ENCODE measurements around the gene NTPCR.
"Not testable (repeated sequence)": the region's sequence is repeated elsewhere in the genome, so short reads cannot be mapped to it uniquely, and the experiment has no call there.

The NTPCR gene

DNA sequence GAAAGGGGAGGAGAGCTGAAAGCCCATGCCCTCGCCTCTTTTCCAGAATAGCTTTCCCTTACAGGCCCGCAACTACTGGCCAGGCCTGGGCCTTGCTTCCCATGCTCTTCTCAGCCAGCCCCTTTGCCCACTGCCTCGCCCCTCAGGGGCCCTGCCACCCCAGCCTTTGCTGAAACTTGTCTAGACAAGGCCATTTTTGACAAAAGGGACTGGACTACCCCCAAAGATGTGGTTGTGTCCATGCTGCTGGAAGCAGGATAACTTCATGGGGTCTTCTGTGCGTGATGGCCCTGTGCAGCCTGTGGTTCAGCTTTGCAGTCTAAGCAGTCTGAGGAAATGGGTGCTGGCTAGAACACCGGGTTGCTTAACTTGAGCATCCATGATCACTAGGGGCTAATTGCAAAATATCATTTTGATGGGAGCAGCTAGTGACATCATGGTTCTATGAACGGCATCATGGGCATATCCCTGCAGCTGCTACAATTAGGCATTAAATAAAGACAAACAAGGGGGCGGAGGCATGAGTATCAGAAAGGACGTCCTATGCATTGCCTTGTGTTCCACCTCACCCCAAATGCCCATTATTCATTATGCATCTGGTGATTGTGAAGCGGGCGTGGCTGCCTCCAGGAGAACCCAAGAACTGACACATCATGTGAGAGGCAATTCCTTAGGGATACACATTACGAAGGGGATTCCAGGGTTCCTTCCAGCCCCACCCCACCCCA lies 36.8 kb downstream of the NTPCR start:
- ATAC-seq: no peak

GRCh38 chr1:232987774-232988140 lies 37.3 kb downstream of the NTPCR start:
- no peak for ATAC-seq

DNA sequence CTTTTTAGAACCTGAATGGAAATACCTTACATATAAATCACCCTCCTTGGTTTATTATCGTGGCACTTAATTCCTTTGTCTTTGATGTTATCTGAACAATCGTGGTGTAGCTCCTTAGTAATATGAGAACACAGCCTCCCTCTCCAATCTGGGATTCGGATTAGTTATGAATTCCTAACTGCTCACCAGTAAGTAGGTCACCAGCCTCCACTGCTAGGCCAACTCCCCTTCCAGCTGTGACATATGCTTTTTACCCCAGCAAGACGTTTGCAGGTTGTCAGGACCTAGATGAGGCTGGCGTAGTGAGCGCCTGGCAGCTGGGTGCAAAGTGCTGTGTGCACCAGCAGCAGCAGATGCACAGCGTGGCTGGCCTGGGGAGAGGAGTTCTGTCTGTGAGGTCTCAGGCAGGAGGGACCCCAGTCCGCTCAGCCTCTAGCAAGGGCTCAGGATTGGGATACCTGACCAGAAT lies 38.2 kb downstream of the NTPCR start:
- no peak for ATAC-seq

DNA sequence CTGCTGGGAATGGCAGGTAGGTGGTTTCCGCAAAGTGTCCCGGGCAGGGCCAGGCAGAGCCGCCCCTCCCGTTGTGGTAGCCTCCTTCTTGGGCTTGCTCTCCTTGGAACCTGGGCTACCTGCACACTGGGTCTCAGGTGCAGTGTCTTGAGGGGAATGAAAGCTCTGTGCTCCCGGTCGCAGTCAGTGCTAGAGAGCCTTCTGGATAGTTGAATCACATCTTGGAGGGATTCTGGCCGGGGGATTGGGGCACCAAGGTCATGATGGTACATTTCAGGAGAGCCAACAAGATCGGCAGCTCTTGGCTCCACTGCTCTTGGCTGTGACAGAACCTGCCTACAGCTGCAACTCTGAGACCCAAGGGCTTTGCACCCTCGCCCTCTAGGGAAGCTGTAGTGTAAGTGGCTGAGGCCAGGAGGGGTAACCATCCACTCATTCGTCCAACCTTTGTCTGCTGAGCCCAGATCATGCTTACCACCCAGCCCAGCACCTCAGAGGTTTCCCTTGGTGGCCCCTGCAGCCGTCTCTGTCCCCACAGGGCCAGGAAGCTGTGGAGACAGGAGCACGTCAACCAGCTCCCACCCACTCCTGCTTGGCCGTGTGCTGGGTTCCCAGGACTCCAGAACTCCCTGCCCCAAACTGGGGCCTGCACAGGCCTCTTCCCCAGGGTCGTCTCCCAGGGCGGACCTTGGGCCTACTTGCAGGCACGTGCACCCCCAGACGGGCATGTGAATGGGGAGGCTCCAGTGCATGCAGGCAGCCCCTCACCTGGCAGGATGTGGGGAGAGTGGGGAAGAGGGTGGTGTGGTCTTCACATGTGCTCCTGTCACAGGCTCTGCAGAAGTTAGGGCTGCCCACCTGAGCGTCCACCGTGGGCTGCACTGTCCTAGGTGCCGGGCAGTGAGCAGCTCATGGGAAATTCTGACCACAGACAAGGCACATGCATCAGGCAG lies 40.0 kb downstream of the NTPCR start:
- no peak for ATAC-seq

GRCh38 chr1:232991238-232991637 lies 40.8 kb downstream of the NTPCR start:
- ATAC-seq: no peak

DNA sequence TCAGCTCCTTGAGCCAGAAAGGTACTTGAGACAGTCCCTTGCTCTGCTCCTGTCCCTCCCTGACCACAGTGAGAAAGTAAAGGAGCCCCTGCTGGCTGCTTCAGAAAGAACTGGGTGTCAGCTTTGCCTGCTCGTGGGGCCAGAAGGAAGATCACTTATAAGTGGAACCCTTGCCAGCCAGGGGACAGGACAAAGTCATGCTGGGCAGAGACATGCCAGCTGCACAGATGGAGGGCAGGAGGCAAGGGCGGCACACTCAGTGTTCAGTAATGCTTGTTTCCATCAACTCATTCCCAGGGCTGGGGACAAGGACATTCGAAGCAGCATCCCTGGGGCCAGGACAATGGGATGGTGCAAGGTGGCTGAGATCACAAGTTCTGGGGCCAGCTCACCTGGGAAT lies 41.8 kb downstream of the NTPCR start:
- ATAC-seq: no peak

GRCh38 chr1:232993555-232993954 lies 43.1 kb downstream of the NTPCR start:
- ATAC-seq: no peak

DNA sequence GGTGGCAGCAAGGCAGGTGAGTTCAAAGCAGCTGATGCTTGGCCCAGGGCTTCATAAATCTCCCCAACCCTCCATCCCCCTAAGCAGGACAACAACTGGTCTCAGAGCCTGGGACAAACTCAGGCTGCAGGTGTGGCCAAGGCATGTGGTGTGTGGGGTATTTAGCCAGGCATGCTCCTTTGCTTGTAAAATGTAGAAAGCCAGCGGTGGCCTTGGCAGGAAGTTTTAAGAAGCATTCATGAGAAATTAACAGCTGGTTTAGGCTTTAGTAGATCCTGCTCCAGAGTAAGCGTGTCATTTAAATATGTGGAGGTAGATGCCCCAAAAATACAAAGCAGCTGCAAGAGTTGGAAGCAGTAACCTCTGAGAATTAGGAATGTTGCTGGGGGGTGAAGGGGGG lies 44.8 kb downstream of the NTPCR start:
- no peak for ATAC-seq

DNA sequence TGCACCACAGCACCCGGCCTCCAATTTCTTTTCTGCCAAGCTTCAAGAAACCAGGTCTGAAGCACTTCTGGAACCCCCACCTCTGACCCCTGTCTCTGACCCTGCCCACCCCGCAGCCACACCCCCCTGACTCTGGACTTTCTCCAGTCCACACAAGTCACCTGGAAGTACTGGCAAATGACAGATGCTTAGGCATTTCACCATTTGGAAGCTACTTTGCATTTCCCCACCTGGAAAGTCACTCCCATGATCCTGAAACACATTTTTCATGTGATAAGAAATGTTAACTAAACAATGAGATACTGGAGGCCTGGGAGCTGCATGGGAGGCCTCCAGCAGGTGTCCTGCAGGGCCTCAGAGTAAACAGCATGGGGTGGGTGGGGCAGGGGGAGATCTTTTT lies 45.7 kb downstream of the NTPCR start:
- ATAC-seq: no peak

GRCh38 chr1:232998138-232998537 lies 47.7 kb downstream of the NTPCR start:
- no peak for ATAC-seq

GRCh38 chr1:232998646-232999045 lies 48.2 kb downstream of the NTPCR start:
- ATAC-seq: no peak

DNA sequence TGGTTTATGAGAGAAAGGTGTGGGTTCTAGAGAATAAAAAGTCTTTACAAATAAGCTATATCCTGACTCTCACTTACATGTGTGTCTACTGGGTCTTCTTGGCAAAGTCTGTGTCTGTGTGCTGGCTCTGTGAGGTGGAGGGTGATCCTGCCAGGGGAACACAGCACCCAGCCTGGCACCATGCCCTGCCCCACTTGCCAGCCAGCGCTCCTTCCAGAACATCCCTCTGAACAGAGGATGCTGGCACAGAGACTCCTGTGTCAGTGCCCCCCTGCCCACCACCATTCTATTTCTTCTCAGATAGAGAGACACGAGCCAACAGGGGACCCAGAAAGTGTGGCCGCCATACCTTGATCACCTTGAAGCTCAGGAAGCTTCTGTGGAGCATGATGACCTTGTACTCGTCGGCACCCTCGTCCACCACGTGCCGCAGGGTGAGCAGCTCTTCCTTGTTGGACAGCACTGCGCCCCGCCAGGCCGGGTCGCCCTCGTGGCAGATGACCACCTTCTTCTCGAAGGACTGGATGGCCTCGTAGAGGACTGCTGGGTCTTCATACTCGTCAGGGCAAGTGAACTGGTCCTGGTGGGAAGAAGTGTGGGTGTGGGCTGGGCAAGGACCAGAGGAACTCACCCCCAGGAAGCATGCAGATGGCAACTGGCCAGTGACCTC lies 49.7 kb downstream of the NTPCR start:
- no peak for ATAC-seq

GRCh38 chr1:233003638-233004037 lies 53.2 kb downstream of the NTPCR start:
- ATAC-seq: not testable (repeated sequence)

DNA sequence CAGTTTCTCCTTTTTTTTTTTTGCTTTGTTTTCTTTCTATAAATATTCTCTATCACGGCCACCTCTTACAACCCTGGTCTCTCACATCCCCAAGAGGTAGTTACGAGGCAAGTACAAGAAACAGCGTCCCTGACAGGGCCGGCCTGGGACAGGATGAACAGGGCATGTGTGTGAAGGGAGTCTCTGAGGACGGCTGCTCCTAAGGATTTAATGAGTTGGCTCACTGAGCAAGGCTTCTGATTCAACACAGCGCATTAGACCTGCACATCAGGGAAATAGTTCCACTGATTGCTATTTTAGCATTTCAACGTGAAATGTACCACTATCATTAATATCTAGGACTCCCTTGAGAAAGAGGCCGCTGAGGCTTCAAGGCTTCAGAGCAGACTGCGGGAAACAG lies 54.0 kb downstream of the NTPCR start:
- ATAC-seq: no peak

GRCh38 chr1:233005156-233005555 lies 54.7 kb downstream of the NTPCR start:
- ATAC-seq: no peak

DNA sequence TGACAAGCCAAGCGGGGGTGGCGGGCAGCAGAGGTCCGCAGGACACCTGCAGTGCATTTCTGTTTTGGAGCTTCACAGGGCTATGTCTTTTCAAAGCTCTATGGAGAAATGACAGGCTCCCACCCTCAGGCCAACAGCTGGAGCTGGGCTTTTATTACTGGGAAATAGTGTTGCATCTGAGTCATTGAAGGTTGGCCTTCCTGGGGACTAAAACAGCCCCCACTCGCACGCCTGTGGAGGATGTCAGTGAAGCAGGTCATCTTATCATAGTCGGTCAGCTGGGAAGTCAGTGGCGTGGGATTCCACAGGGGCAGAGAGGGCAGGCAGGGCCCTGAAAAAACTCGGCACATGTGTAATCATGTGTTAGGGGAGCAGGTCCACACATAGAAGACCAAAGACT lies 55.3 kb downstream of the NTPCR start:
- no peak for ATAC-seq

DNA sequence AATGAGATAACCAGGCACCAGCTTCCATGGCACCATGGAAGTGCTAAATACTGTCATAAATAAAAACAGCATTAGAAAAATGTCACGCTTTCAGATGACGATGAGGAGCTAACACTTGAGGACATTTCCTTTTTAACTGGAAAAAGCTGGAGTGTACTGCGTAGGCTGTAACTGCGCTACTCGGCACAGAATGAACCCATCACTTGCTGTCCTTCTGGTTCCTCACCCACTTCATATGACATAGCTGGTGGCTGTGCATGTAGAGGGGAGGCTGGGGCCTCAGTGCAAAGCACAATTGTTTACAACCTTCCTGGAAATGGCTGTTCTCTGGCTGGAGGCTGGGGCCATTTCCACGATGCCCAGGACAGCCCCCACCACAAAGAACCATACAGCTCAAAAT lies 55.7 kb downstream of the NTPCR start:
- ATAC-seq: no peak

- no peak for ATAC-seq
These were observed 56.1 kb downstream of the NTPCR start for GRCh38 chr1:233006541-233006973.

DNA sequence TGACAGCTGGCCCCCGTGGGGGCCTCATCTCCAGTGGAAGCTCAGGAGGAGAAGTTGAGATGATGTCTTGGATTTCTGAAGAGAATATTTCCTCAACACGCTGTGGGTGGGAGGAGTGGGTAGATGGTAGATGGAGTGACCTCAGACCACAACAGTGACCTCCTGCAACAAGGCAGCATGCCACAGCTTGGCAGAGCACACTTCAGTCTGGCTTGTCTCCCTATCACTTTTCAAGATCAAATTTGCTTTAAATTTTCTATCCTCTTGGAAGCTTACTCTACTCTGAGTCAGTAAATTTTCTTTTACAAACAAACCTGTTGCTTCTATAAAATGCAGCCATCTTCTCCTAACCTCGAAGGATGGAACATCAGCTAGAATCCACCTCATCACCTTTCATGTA lies 59.7 kb downstream of the NTPCR start:
- no peak for ATAC-seq

GRCh38 chr1:233012021-233012420 lies 61.6 kb downstream of the NTPCR start:
- ATAC-seq: no peak

GRCh38 chr1:233015965-233016364 lies 65.6 kb downstream of the NTPCR start:
- ATAC-seq: no peak

DNA sequence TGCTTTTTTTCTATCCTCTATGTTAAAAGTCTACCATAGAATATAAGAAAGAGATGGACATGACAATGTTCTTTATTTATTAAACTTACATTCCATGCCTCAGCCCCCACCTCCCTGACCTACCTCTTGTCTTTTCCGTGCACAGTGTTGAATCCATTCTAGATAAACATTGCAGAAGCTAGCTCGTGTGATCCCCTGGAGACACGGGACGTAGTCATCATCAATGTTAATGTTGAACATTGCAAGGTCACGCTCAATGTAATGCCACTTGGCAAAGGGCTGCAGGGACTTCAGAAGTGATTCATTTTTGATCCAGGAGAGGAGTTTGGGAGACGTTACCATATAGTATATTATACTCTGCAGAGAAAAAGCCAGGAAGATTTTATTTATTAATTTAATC lies 66.4 kb downstream of the NTPCR start:
- ATAC-seq: no peak

DNA sequence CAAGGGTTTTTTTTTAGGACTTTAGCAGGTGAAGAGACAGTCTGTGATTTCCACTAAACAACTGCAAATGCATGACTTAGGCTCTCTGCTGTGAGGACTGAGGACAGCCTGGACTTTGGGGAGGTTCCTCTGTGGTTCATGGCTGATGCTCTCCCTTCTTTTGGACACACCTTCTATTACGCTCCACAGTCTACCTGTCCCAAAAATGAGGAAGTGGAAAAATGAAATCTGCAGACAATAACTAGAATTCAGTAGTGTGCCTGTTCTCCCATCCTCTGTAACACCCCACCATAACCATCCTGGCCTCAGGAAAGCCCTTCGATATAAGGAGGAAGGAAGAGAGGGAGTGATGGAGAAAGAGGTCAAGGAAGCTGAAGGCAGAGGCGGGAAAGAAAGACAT lies 68.7 kb downstream of the NTPCR start:
- no peak for ATAC-seq
